NCI-H1694 treated with DMSO at 0.1 percent for 48 hours (cell line): Measurements from ENCODE around the gene DNAH12.
"Not testable (repeated sequence)": the region's sequence is repeated elsewhere in the genome, so short reads cannot be mapped to it uniquely, and the experiment has no call there.

Experiments used
- DNase-seq: peaks from one replicate; lab custom pipeline; 2025; lab: John Stamatoyannopoulos, UW

The DNAH12 gene

GRCh38 chr3:57326498-57326897, 217.6 kb downstream of the DNAH12 start:
- not testable (repeated sequence) for DNase-seq

GRCh38 chr3:57314204-57314603, 229.9 kb downstream of the DNAH12 start:
- DNase-seq = no peak

- no peak for DNase-seq
Observed at GRCh38 chr3:57309769-57310360, 234.3 kb downstream of the DNAH12 start.

GRCh38 chr3:57303520-57303919, 240.6 kb downstream of the DNAH12 start:
- not testable (repeated sequence) for DNase-seq

DNA sequence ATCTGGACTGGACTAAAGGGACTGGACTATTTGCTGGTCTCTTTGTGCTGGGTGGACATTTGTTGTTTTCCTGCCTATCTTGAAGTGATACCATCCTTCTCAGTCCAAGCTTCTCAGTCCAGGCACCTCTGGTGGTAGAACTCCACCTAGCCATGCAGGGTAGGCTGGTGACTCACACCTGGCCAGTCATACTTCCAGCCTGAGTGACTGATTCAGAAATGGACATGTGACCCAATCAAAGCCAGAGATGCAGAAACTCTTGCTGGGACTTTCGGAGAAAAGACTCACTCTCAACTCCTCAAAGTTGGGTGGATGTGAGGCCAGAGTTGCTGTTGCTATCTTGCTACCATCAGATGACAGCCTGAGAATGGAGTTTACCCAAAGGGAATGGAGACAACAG, 246.1 kb downstream of the DNAH12 start:
- DNase-seq = no peak

DNA sequence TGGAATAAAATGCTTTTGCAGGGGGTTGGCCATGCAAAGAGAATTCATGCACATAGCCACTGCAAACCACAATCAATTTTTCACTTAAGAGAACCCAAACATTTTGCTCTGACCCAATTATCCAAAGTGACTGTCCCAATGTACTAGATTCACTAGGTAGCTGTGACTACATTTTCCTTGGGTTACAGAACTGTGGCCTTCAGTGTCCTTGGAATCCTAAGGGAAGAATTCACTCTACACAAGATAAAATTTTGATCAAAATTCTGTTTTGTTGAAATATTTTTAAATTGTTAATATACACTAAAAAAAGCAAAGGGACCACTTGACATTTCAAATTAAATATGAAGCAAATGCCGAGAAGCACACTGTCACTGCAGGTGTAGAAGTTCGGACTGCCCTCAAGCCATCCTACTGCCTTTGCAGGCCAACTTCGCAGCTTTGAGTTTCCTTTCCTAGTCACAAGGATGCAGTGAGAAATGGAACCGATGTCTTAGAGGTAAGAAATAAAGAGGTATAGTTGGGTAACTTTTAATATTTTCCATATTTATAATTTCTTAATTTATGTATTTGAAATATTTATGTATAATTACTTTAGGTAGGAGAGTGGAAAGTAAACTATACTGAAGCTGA, 251.1 kb downstream of the DNAH12 start:
- no peak for DNase-seq

GRCh38 chr3:57292159-57292896, 251.8 kb downstream of the DNAH12 start, which contains the start of gene ASB14:
TSS of gene ASB14 (minus strand) at chr3:57292685. CDS start at chr3:57292033, 652 bp downstream.
- no peak for DNase-seq

DNA sequence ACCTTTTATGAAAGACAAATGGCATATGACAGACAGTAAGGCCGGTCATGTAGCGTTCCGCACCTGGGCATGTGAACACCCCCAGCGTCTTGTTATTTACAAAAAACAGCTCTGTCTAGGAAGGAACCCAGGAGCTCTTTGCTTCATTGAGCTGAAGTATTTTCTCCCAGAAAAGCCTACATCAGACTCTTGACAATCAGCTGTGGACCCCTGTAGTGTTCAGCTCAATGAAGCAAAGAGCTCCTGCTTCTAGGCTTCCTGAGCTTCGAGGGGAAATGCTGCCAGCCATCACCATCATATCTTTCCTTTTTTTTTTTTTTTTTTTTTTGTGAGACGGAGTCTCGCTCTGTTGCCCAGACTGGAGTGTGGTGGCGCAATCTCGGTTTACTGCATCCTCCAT, 255.7 kb downstream of the DNAH12 start:
- no peak for DNase-seq

- no peak for DNase-seq
Observed at GRCh38 chr3:57287205-57287604, 256.9 kb downstream of the DNAH12 start.

- DNase-seq = no peak
Observed at GRCh38 chr3:57283334-57283733, 260.8 kb downstream of the DNAH12 start.

GRCh38 chr3:57281715-57282114, 262.4 kb downstream of the DNAH12 start:
- no peak for DNase-seq

DNA sequence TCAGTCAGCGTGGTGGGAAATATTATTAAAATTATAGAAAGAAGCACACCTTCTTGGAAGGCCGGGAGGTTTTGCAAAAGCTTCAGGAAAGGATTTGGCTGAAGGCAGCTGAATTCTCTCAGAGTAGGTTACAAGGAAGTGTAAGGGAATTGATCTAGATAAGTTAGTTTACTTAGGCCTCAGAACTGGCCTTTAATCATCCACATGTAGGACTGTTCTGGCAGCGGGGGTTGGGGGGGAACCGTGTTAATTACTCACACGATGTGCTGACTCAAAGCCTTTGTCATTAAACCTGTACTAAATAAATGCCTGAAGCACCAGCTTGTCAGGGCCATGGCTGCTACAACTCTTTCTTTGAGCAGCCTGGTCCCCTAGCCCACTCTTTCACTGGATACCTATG, 264.5 kb downstream of the DNAH12 start:
- no peak for DNase-seq

GRCh38 chr3:57278237-57278636, 265.9 kb downstream of the DNAH12 start:
- DNase-seq = no peak

GRCh38 chr3:57275393-57275792, 268.8 kb downstream of the DNAH12 start:
- no peak for DNase-seq

DNA sequence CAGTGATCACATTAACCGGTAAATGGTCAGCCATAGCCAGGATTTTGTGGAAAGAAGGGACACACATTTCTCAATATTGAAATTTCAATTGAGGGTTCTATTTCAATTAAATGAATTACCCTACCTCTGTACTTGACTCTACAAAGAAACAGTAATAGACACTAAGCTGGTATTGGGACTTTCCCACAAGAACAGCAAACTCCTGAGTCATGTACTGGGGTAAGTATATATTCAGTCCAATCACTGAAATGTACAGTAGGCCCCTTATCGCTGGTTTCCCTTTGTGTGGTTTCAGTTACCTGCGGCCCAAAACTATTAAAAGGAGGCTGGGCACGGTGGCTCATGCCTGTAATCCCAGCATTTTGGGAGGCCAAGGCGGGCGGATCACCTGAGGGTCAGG, 269.3 kb downstream of the DNAH12 start:
- no peak for DNase-seq

GRCh38 chr3:57268416-57268815, 275.7 kb downstream of the DNAH12 start:
- DNase-seq = no peak

GRCh38 chr3:57261929-57262328, 282.2 kb downstream of the DNAH12 start:
- DNase-seq = no peak

GRCh38 chr3:57261119-57261518, 283.0 kb downstream of the DNAH12 start:
- no peak for DNase-seq

DNA sequence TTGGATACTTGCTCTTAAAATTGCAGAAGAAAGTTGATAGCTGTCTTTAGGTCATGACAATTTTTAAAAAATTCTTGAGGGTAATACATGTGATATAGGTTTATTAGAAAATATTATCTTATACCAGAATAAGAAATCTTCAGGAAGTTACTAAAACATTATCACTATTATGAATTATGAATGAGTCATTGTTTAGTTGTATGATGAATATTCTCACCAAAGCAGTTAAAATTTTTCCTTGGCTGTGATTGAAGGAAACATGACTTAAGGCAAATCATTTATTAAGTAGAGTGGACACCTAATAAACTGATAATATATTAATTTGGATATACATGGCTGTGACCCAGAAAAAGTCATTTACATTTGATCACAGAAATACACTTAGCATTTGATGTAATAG, 286.5 kb downstream of the DNAH12 start:
- DNase-seq = no peak

DNA sequence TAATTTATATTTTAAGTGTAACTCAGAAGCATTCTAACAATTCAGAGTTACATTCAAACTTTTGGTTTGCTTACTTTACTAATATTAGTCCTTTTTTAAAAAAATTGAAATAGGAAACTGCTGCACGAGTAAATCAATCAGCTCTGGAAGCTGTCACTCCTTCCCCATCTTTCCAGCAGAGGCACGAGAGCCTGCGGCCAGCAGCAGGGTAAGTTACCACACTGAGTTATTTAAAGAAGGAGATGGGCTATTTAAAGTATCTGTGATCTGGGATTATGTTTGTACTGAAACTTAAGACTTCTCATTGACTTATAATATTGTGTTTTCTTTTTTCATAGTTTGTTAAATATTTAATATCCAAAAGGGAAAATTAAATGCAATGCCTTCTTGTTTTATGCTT, 287.3 kb downstream of the DNAH12 start:
- DNase-seq = no peak

GRCh38 chr3:57252404-57252803, 291.7 kb downstream of the DNAH12 start:
- no peak for DNase-seq

DNA sequence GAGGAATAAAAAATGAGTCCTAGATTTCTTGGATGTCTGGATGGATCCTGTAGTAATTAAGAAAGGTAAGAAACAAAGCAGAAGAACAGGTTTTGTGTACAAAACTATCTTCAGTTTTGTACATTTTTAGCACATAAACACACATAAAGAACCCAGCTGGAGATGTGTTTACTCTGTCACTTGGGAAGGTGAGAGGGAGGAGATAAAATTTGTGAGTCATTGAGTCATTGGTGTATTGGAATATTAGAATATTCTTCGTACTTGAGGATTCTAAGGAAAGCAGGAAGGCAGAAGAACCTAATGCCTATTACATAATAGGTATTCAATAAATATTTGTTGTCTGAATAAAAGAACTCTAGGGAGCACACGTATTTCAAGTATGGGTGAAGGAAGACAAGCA, 299.2 kb downstream of the DNAH12 start:
- DNase-seq = no peak
